GM12892 (cell line): ENCODE measurements around the gene COX6A1.

Experiments used
- POLR2A ChIP-seq: IDR thresholded peaks from 2 replicates; pipeline ENCODE4 v1.6.1; 2011; ENCODE audit warnings: low read depth, low read length, control low read depth
- POLR2AphosphoS5 ChIP-seq: IDR thresholded peaks from 2 replicates; pipeline ENCODE4 v1.6.1; 2011; ENCODE audit warnings: low read depth, low read length, control low read depth
- TAF1 ChIP-seq: IDR thresholded peaks from 2 replicates; pipeline ENCODE4 v1.6.1; 2011; ENCODE audit warnings: low read depth, mild to moderate bottlenecking, control low read depth, low read length, borderline replicate concordance

- TF ChIP-seq POLR2A (no peak), POLR2AphosphoS5 (no peak), TAF1 (no peak)
Observed at GRCh38 chr12:120485961-120486881, 48.3 kb downstream of the COX6A1 start.
